Gastroesophageal sphincter (tissue), 4 donors: Measurements from ENCODE around the gene SPATS2L. TPM values are rescaled to one million over a fixed set of nuclear protein-coding genes. Genes with fewer than 3 reads are reported as not detected.

Source experiments
- ATAC-seq: fragments of 150-250 bp; one replicate; pipeline ENCODE4 v1.9.1; 2016; ENCODE audit warnings: mild to moderate bottlenecking, moderate library complexity
- H3K27ac ChIP-seq, 4 donors: fragments of 200-600 bp; sonication (generic) in 3 of 4; 1 replicate in 3 of 4; 2 replicates in 1 of 4; pipeline ENCODE4 v1.5.1; 2016 to 2019
- H3K27me3 ChIP-seq: fragments of 200-600 bp; sonication (generic); one replicate; pipeline ENCODE4 v1.5.1; 2019
- H3K36me3 ChIP-seq, 2 donors: fragments of 200-600 bp; sonication (generic); one replicate each; pipeline ENCODE4 v1.5.1; 2019; ENCODE audit warnings: control low read depth in 1 of 2
- H3K4me1 ChIP-seq, 3 donors: fragments of 200-600 bp; sonication (generic); 1 replicate in 2 of 3; 2 replicates in 1 of 3; pipeline ENCODE4 v1.5.1; 2016 to 2019; ENCODE audit warnings: control low read depth in 2 of 3
- H3K4me3 ChIP-seq, 2 donors: fragments of 200-600 bp; sonication (generic); one replicate each; pipeline ENCODE4 v1.5.1; 2019; ENCODE audit warnings: mild to moderate bottlenecking in 1 of 2, moderate library complexity in 1 of 2
- H3K9me3 ChIP-seq, 3 donors: fragments of 200-600 bp; sonication (generic); one replicate each; pipeline ENCODE4 v1.5.1; 2017 to 2019; ENCODE audit warnings: control low read depth in 2 of 3
- EP300 ChIP-seq: sonication (generic); formaldehyde crosslinking; IDR thresholded peaks from one replicate; pipeline ENCODE4 v1.6.1; 2017; ENCODE audit warnings: antibody characterized with exemption, mild to moderate bottlenecking
- POLR2A ChIP-seq, 2 donors: fragments of 450-650 bp; IDR thresholded peaks; one replicate each; pipeline ENCODE4 v1.6.1; 2017; ENCODE audit warnings: antibody characterized with exemption in 2 of 2, mild to moderate bottlenecking in 2 of 2, moderate library complexity in 1 of 2
- POLR2AphosphoS5 ChIP-seq: sonication (generic); formaldehyde crosslinking; IDR thresholded peaks from one replicate; pipeline ENCODE4 v1.6.1; 2017; ENCODE audit warnings: antibody characterized with exemption
- WGBS, 2 donors: methylation state at CpG; one replicate each; pipeline ENCODE4 v1.1.5; 2018; ENCODE audit warnings: low coverage in 1 of 2; 5-methylcytosine and 5-hydroxymethylcytosine counted together
- total RNA-seq, 4 donors: library from RNA; depleted of rRNA; stranded (reverse); fragments of >200 nt; gene quantifications; one replicate each; pipeline ENCODE4 v1.1.0, GENCODE V29; 2016
- TF ChIP-seq, protein P1 (sequence below), 4 experiments: fragments of 200-600 bp in 2 of 4; fragments of 450-650 bp in 2 of 4; sonication (generic) in 1 of 4; IDR thresholded peaks; one replicate each; pipeline ENCODE4 v1.5.1; 2017 to 2019; ENCODE audit warnings: antibody characterized with exemption in 4 of 4, mild to moderate bottlenecking in 2 of 4, moderate library complexity in 2 of 4

Gene SPATS2L
- total RNA-seq, 4 donors from 2014 or later: 50.6 to 120 (median 91.5) TPM

DNA sequence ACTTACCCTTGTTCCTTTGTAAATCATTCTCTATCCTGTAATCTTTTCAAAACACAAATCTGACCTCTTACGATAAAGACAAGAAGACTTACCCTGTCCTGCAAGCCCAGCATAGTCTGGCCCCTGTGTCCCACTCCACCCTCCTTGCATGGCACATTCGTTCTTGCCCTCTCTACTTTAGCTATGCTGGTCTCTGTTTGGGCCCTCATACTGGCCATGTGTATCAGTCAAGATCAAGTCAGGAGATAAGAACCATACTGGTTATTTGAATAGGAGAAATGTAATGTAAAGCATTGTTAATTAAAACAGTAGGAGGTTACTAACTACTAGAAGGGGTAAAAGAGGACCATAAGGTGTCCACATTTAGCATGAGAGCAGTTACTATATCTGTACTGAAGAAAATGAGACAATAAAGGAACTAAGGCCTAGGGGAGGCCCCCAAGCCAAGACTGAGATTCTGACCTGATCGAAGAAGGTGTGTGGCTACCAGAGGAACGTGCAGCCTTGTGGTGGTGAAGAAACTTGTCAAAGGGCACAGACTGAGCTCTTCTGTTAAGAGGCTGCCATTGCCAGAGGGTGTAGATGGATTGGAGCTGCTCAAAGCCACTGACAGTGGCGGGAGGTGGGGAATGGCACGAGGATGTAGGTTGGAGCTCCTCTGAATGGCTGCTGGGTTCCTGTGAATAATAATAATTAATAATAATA is 122.6 kb downstream of the SPATS2L start:
- 91 to 95% methylated on average over 4 to 6 of the region's 6 CpGs for WGBS, 2 donors
- TF ChIP-seq, protein P1, sequence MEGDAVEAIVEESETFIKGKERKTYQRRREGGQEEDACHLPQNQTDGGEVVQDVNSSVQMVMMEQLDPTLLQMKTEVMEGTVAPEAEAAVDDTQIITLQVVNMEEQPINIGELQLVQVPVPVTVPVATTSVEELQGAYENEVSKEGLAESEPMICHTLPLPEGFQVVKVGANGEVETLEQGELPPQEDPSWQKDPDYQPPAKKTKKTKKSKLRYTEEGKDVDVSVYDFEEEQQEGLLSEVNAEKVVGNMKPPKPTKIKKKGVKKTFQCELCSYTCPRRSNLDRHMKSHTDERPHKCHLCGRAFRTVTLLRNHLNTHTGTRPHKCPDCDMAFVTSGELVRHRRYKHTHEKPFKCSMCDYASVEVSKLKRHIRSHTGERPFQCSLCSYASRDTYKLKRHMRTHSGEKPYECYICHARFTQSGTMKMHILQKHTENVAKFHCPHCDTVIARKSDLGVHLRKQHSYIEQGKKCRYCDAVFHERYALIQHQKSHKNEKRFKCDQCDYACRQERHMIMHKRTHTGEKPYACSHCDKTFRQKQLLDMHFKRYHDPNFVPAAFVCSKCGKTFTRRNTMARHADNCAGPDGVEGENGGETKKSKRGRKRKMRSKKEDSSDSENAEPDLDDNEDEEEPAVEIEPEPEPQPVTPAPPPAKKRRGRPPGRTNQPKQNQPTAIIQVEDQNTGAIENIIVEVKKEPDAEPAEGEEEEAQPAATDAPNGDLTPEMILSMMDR (IDR thresholded peaks at IDR 0.05): no peak
- TF ChIP-seq EP300 (no peak), POLR2A (IDR thresholded peaks at IDR 0.05) (no peak), POLR2AphosphoS5 (no peak)
- Histone ChIP-seq H3K36me3 (peaks cover 0 to 30% of the 10 kb centered on the region in 2 donors), H3K4me1 (no peaks in the 10 kb centered on the region), H3K27ac (no peak overlapping the region), H3K27me3 (no peaks in the 10 kb centered on the region), H3K4me3 (no peak overlapping the region), H3K9me3 (no peaks in the 10 kb centered on the region)
- ATAC-seq: no peak

GRCh38 chr2:200430017-200430416 is 123.5 kb downstream of the SPATS2L start:
- no peak overlapping the region for H3K27ac ChIP-seq
- no peak overlapping the region for H3K4me3 ChIP-seq
- no peak for ATAC-seq
- H3K4me1 ChIP-seq: no peaks in the 10 kb centered on the region
- WGBS, 2 donors: 81 to 88% methylated on average over 1 of the region's 1 CpG
- no peak for TF ChIP-seq POLR2A (IDR thresholded peaks at IDR 0.05)
- TF ChIP-seq EP300: no peak
- TF ChIP-seq POLR2AphosphoS5: no peak
- TF ChIP-seq, protein P1 (IDR thresholded peaks at IDR 0.05): no peak
- peaks cover 0 to 25% of the 10 kb centered on the region in 2 donors for H3K36me3 ChIP-seq
- no peaks in the 10 kb centered on the region for H3K9me3 ChIP-seq
- H3K27me3 ChIP-seq: no peaks in the 10 kb centered on the region

- H3K27ac ChIP-seq: no peak overlapping the region
- TF ChIP-seq POLR2A (IDR thresholded peaks at IDR 0.05): no peak
- no peak for TF ChIP-seq POLR2AphosphoS5
- no peak for TF ChIP-seq EP300
- TF ChIP-seq, protein P1 (IDR thresholded peaks at IDR 0.05): no peak
- H3K9me3 ChIP-seq: no peaks in the 10 kb centered on the region
- H3K36me3 ChIP-seq: peaks cover 0 to 30% of the 10 kb centered on the region in 2 donors
- WGBS, 2 donors: 50 to 89% methylated on average over 1 of the region's 1 CpG
- no peak overlapping the region for H3K4me3 ChIP-seq
- ATAC-seq: no peak
- no peaks in the 10 kb centered on the region for H3K27me3 ChIP-seq
- H3K4me1 ChIP-seq: no peaks in the 10 kb centered on the region
Measured at GRCh38 chr2:200431996-200432705, 125.7 kb downstream of the SPATS2L start.

- ATAC-seq: no peak
- no peaks in the 10 kb centered on the region for H3K9me3 ChIP-seq
- TF ChIP-seq POLR2AphosphoS5: no peak
- no peaks in the 10 kb centered on the region for H3K27me3 ChIP-seq
- 82 to 88% methylated on average over 4 of the region's 4 CpGs for WGBS, 2 donors
- H3K4me3 ChIP-seq: no peak overlapping the region
- no peaks in the 10 kb centered on the region for H3K4me1 ChIP-seq
- H3K36me3 ChIP-seq: peaks cover 0 to 23% of the 10 kb centered on the region in 2 donors
- no peak overlapping the region for H3K27ac ChIP-seq
Measured at GRCh38 chr2:200435379-200435778, 128.9 kb downstream of the SPATS2L start.

DNA sequence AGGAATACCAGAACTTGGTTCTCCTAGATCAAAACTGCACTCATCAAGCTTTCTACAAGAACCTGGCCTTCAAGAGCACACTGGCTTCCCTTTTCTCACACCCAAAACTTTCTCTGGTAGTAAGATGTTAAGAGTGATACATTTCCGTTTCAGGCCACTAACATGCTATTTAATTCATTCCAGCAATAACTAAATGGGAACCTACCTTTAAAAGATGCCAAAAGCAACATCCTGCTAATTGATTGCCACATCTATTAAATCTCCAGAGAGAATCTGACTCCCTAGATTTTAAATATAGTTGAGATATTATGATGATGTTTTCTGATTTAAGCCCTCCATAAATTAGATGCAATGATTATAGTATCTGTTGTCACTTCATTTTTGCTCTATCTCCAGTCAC is 131.8 kb downstream of the SPATS2L start:
- Histone ChIP-seq H3K27ac (no peak overlapping the region), H3K4me3 (no peak overlapping the region), H3K9me3 (no peaks in the 10 kb centered on the region), H3K27me3 (no peaks in the 10 kb centered on the region), H3K4me1 (peaks cover 0 to 16% (median under 1%) of the 10 kb centered on the region in 3 donors), H3K36me3 (peaks cover 0 to 48% of the 10 kb centered on the region in 2 donors)
- 50 to 82% methylated on average over 1 of the region's 1 CpG for WGBS, 2 donors
- no peak for ATAC-seq
- TF ChIP-seq EP300 (no peak), POLR2A (IDR thresholded peaks at IDR 0.05) (no peak), POLR2AphosphoS5 (no peak)
- TF ChIP-seq, protein P1 (IDR thresholded peaks at IDR 0.05): no peak
